Neural cell (in vitro differentiated cells): Measurements from ENCODE around the gene SNUPN. TPM values are rescaled to one million over a fixed set of nuclear protein-coding genes. Genes with fewer than 3 reads are reported as not detected.

ENCODE experiments used
- H2AFZ ChIP-seq: fragments of 200-600, 300-800 bp; sonication (generic), shearing (Covaris generic); 2 replicates; pipeline ENCODE4 v1.6.0; 2014; ENCODE audit warnings: low read depth, mild to moderate bottlenecking, antibody characterized with exemption, low read length, moderate library complexity
- H3F3A ChIP-seq: fragments of 200-600 bp; shearing (Covaris generic); 2 replicates; pipeline ENCODE4 v1.6.1; 2016; ENCODE audit warnings: mild to moderate bottlenecking, moderate library complexity, mixed read lengths, antibody characterized with exemption, low read length; ENCODE audit not compliant: insufficient read depth, poor library complexity, severe bottlenecking
- H3K27ac ChIP-seq: fragments of 200-600, 300-800 bp; sonication (generic), shearing (Covaris generic); 2 replicates; pipeline ENCODE4 v1.5.1; 2014; ENCODE audit warnings: mild to moderate bottlenecking, low read length, moderate library complexity
- H3K27me3 ChIP-seq: fragments of 300-800, 200-600 bp; sonication (generic), shearing (Covaris generic); 2 replicates; pipeline ENCODE4 v1.6.0; 2014; ENCODE audit warnings: mild to moderate bottlenecking, low read depth, low read length, moderate library complexity; ENCODE audit not compliant: insufficient read depth
- H3K36me3 ChIP-seq: fragments of 300-800, 200-600 bp; sonication (generic), shearing (Covaris generic); 2 replicates; pipeline ENCODE4 v1.5.1; 2014; ENCODE audit warnings: mild to moderate bottlenecking, antibody characterized with exemption, low read length, moderate library complexity; ENCODE audit not compliant: insufficient read depth
- H3K4me2 ChIP-seq: fragments of 300-800, 200-600 bp; sonication (generic), shearing (Covaris generic); 2 replicates; pipeline ENCODE4 v1.6.0; 2014; ENCODE audit warnings: mild to moderate bottlenecking, low read length
- H3K4me3 ChIP-seq: fragments of 300-800, 200-600 bp; sonication (generic), shearing (Covaris generic); 2 replicates; pipeline ENCODE4 v1.5.1; 2014; ENCODE audit warnings: mild to moderate bottlenecking, low read length, moderate library complexity
- H3K79me2 ChIP-seq: fragments of 200-600 bp; shearing (Covaris generic); replicated peaks from 2 replicates; pipeline ENCODE4 v1.6.0; 2014; ENCODE audit warnings: mild to moderate bottlenecking, low read length, moderate library complexity; ENCODE audit not compliant: insufficient read depth
- H3K9ac ChIP-seq: fragments of 300-800, 200-600 bp; sonication (generic), shearing (Covaris generic); 2 replicates; pipeline ENCODE4 v1.6.1; 2016; ENCODE audit warnings: mild to moderate bottlenecking, low read length, mixed read lengths
- H3K9me2 ChIP-seq: fragments of 200-600 bp; shearing (Covaris generic); 2 replicates; pipeline ENCODE4 v1.6.1; 2016; ENCODE audit warnings: mild to moderate bottlenecking, low read length, mixed read lengths; ENCODE audit not compliant: insufficient read depth
- H3K9me3 ChIP-seq: fragments of 200-600, 300-800 bp; sonication (generic), shearing (Covaris generic); 2 replicates; pipeline ENCODE4 v1.6.1; 2016; ENCODE audit warnings: mild to moderate bottlenecking, mixed run types, low read length, moderate library complexity, mixed read lengths
- H4K20me1 ChIP-seq: fragments of 200-600 bp; shearing (Covaris generic); 2 replicates; pipeline ENCODE4 v1.6.1; 2016; ENCODE audit warnings: mild to moderate bottlenecking, mixed run types; ENCODE audit not compliant: insufficient read depth
- CTCF ChIP-seq: fragments of 450-650 bp; IDR thresholded peaks from 2 replicates; pipeline ENCODE4 v1.5.1; 2014; ENCODE audit warnings: antibody characterized with exemption, mild to moderate bottlenecking, moderate library complexity; ENCODE audit not compliant: poor library complexity, severe bottlenecking
- EP300 ChIP-seq: fragments of 450-650 bp; conservative IDR thresholded peaks from 2 replicates; pipeline ENCODE4 v1.6.1; 2014; ENCODE audit warnings: antibody characterized with exemption, mild to moderate bottlenecking, moderate library complexity; ENCODE audit not compliant: poor library complexity, severe bottlenecking
- EZH2 ChIP-seq: fragments of 200-600, 300-800 bp; shearing (Covaris generic), sonication (generic); IDR thresholded peaks from 2 replicates; pipeline ENCODE4 v1.6.1; 2014; ENCODE audit warnings: antibody characterized with exemption, low read length, borderline replicate concordance, mild to moderate bottlenecking; ENCODE audit not compliant: insufficient read depth, poor library complexity, severe bottlenecking
- MXI1 ChIP-seq: fragments of 450-650 bp; conservative IDR thresholded peaks from 2 replicates; pipeline ENCODE4 v1.6.1; 2014; ENCODE audit warnings: antibody characterized with exemption, mild to moderate bottlenecking; ENCODE audit not compliant: poor library complexity, severe bottlenecking
- POLR2AphosphoS5 ChIP-seq: IDR thresholded peaks from 2 replicates; pipeline ENCODE4 v1.6.1; 2012
- RAD21 ChIP-seq: fragments of 450-650 bp; conservative IDR thresholded peaks from 2 replicates; pipeline ENCODE4 v1.6.1; 2014; ENCODE audit warnings: antibody characterized with exemption, mild to moderate bottlenecking, moderate library complexity
- REST ChIP-seq: IDR thresholded peaks from 2 replicates; pipeline ENCODE4 v1.6.1; 2012; ENCODE audit warnings: borderline replicate concordance
- SMC3 ChIP-seq: fragments of 450-650 bp; conservative IDR thresholded peaks from 2 replicates; pipeline ENCODE4 v1.6.1; 2014; ENCODE audit warnings: antibody characterized with exemption, mild to moderate bottlenecking, moderate library complexity; ENCODE audit not compliant: poor library complexity
- TAF1 ChIP-seq: IDR thresholded peaks from 2 replicates; pipeline ENCODE4 v1.6.1; 2012; ENCODE audit warnings: low read depth
- polyA plus RNA-seq: library from polyadenylated mRNA; depleted of rRNA; stranded (reverse); fragments of >200 nt; gene quantifications from 2 replicates; pipeline ENCODE4 v1.2.3, GENCODE V29; 2014

Gene SNUPN
- polyA plus RNA-seq, 1 donor from 2014 or later: 19.0 TPM

- no peaks in the 10 kb centered on the region for H3K36me3 ChIP-seq
Measured at GRCh38 chr15:75596703-75597345, 28.7 kb downstream of the SNUPN start.

GRCh38 chr15:75594276-75594675, 31.2 kb downstream of the SNUPN start:
- Histone ChIP-seq H3K9me2 (no peaks in the 10 kb centered on the region), H4K20me1 (no peaks in the 10 kb centered on the region), H3K36me3 (no peaks in the 10 kb centered on the region), H3K27ac (no peak overlapping the region), H3K4me2 (no peak overlapping the region), H3K9me3 (no peaks in the 10 kb centered on the region), H3K9ac (no peak overlapping the region), H3K27me3 (no peaks in the 10 kb centered on the region), H3K79me2 (no peaks in the 10 kb centered on the region), H3K4me3 (no peak overlapping the region), H3F3A (no peaks in the 10 kb centered on the region), H2AFZ (no peak overlapping the region)
- TF ChIP-seq REST: no peak
- no peak for TF ChIP-seq EP300
- TF ChIP-seq MXI1: no peak
- no peak for TF ChIP-seq TAF1
- TF ChIP-seq CTCF: no peak

More at GRCh38 chr15:75596703-75597345, 28.7 kb downstream of the SNUPN start:
- Histone ChIP-seq H3K9ac (no peak overlapping the region), H4K20me1 (no peaks in the 10 kb centered on the region), H3K79me2 (no peaks in the 10 kb centered on the region), H3K4me2 (no peak overlapping the region), H3K27ac (no peak overlapping the region), H3F3A (no peaks in the 10 kb centered on the region), H3K9me2 (no peaks in the 10 kb centered on the region), H3K4me3 (no peak overlapping the region), H3K9me3 (no peaks in the 10 kb centered on the region), H3K27me3 (no peaks in the 10 kb centered on the region), H2AFZ (no peak overlapping the region)
- TF ChIP-seq RAD21: no peak
- TF ChIP-seq POLR2AphosphoS5: no peak
- no peak for TF ChIP-seq REST
- TF ChIP-seq EP300: no peak
- TF ChIP-seq SMC3: no peak
- no peak for TF ChIP-seq CTCF
- TF ChIP-seq MXI1: no peak
- no peak for TF ChIP-seq TAF1
- TF ChIP-seq EZH2: no peak
